Measurements from ENCODE around the gene MYBPC2. TPM values are rescaled to one million over a fixed set of nuclear protein-coding genes. Genes with fewer than 3 reads are reported as not detected.

The MYBPC2 gene
- total and polyA plus RNA-seq, 2 donors (not counting 1 experiment from before 2014, with no cell fraction given) = 1.1 to 1.7 TPM

DNA sequence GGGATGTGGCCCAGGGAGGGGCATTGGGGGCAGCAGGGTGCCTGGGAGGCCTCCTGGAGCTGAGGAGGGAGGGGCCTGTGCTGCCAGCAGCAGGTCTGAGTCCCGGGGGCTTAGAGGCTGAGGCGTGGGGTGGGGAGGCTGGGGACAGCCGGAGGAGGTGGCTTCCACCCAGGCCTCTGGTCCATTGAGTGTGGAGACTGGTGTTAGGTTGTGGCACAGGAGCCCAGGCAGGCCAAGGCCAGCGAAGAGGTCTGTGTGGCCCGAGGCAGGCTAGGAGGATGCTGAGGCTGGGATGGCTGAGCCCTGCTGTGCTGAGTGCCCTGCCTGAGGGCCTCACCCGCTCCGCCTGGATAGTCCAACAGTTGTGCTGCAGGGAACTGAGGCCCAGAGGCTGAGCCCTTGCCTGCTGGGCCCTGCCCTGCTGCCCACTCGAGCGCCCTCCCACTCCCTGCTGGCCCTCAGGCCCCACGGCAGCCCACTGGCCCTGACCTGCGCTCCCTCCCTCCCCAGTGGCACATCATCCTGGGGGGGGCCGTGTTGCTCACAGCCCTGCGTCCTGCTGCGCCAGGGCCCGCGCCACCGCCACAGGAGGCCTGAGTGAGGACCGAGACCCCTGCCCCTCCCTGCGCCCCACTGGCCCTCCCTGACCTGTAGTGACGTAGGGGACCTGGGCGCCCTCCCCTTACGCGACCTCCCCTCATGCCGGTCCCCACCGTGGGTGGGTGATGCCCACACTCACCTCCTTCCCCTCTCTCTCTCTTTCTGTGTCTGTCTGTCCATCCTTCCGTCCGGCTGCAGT is 48.9 kb downstream of the MYBPC2 start:
- Histone ChIP-seq H3K4me3 (ENCODE audit: control extremely low read depth in 1 of 5, extremely low read depth in 1 of 5, insufficient read depth in 1 of 5, low read depth in 2 of 5, low read length in 4 of 5) (no peak overlapping the region), H3K4me1 (ENCODE audit: control insufficient read depth in 2 of 2, insufficient read depth in 2 of 2, low read length in 2 of 2) (peaks cover 14 to 17% of the 10 kb centered on the region in 2 donors), H2AFZ (ENCODE audit: insufficient read depth, low read depth, low read length, poor library complexity, severe bottlenecking) (no peak overlapping the region), H3K9me3 (ENCODE audit: control extremely low read depth in 1 of 3, control insufficient read depth in 2 of 3, insufficient read depth in 1 of 3, low read length in 2 of 3) (no peaks in the 10 kb centered on the region), H3K36me3 (replicated peaks in 1 of 2; ENCODE audit: control extremely low read depth in 1 of 2, control insufficient read depth in 1 of 2, extremely low read depth in 1 of 2, insufficient read depth in 2 of 2, low read length in 1 of 2) (peaks cover 0 to 53% of the 10 kb centered on the region in 2 experiments), H3K79me2 (ENCODE audit: control insufficient read depth, insufficient read depth, low read length) (peaks cover 45% of the 10 kb centered on the region), H3K4me2 (replicated peaks; ENCODE audit: low read depth, low read length, poor library complexity, severe bottlenecking) (no peak overlapping the region), H3K27ac (ENCODE audit: low read length in 2 of 2) (no peak overlapping the region), H3K9ac (ENCODE audit: low read length) (no peak overlapping the region), H3K27me3 (replicated peaks in 1 of 4; ENCODE audit: control extremely low read depth in 1 of 4, control insufficient read depth in 3 of 4, insufficient read depth in 4 of 4, low read length in 3 of 4) (no peaks in the 10 kb centered on the region), H4K20me1 (ENCODE audit: control insufficient read depth, insufficient read depth, low read length, poor library complexity, severe bottlenecking) (peaks cover 55% of the 10 kb centered on the region)
- DNase-seq (no peak), ATAC-seq (ENCODE audit: low read depth) (no peak)
- no peaks in the 10 kb centered on the region for H3K27me3 Mint-ChIP-seq
- intact Hi-C loops (cut with micrococcal nuclease) = no loop called here
- peaks cover 21% of the 10 kb centered on the region for H3K4me1 Mint-ChIP-seq
- no peak overlapping the region for H3K27ac Mint-ChIP-seq
- H3K9me3 Mint-ChIP-seq (ENCODE audit: insufficient read depth) = no peaks in the 10 kb centered on the region
- POLR2A ChIA-PET = no interaction called here
- no peak overlapping the region for H3K4me3 Mint-ChIP-seq
- CTCF ChIA-PET = no interaction called here
- WGBS (ENCODE audit: insufficient coverage) = 96% methylated on average over 21 of the region's 27 CpGs
- TF ChIP-seq EZH2 (IDR thresholded peaks at IDR 0.05; ENCODE audit: borderline replicate concordance, insufficient read depth, low read depth, low read length, poor library complexity, severe bottlenecking) = no peak
- TF ChIP-seq, protein P1, sequence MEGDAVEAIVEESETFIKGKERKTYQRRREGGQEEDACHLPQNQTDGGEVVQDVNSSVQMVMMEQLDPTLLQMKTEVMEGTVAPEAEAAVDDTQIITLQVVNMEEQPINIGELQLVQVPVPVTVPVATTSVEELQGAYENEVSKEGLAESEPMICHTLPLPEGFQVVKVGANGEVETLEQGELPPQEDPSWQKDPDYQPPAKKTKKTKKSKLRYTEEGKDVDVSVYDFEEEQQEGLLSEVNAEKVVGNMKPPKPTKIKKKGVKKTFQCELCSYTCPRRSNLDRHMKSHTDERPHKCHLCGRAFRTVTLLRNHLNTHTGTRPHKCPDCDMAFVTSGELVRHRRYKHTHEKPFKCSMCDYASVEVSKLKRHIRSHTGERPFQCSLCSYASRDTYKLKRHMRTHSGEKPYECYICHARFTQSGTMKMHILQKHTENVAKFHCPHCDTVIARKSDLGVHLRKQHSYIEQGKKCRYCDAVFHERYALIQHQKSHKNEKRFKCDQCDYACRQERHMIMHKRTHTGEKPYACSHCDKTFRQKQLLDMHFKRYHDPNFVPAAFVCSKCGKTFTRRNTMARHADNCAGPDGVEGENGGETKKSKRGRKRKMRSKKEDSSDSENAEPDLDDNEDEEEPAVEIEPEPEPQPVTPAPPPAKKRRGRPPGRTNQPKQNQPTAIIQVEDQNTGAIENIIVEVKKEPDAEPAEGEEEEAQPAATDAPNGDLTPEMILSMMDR (IDR thresholded peaks at IDR 0.05) = no peak

- H3K79me2 ChIP-seq (ENCODE audit: control insufficient read depth, insufficient read depth, low read length) = peaks cover 44% of the 10 kb centered on the region
- 88% methylated on average over 15 of the region's 16 CpGs for WGBS (ENCODE audit: insufficient coverage)
- CTCF ChIA-PET = no interaction called here
- peaks cover 9 to 11% of the 10 kb centered on the region in 2 donors for H3K4me1 ChIP-seq (ENCODE audit: control insufficient read depth in 2 of 2, insufficient read depth in 2 of 2, low read length in 2 of 2)
- H4K20me1 ChIP-seq (ENCODE audit: control insufficient read depth, insufficient read depth, low read length, poor library complexity, severe bottlenecking) = peaks cover 58% of the 10 kb centered on the region
- no peak for TF ChIP-seq EZH2 (IDR thresholded peaks at IDR 0.05; ENCODE audit: borderline replicate concordance, insufficient read depth, low read depth, low read length, poor library complexity, severe bottlenecking)
- TF ChIP-seq, protein P1 (IDR thresholded peaks at IDR 0.05) = no peak
- no peaks in the 10 kb centered on the region for H3K9me3 Mint-ChIP-seq (ENCODE audit: insufficient read depth)
- intact Hi-C loops (cut with micrococcal nuclease) = no loop called here
- H3K36me3 ChIP-seq (replicated peaks in 1 of 2; ENCODE audit: control extremely low read depth in 1 of 2, control insufficient read depth in 1 of 2, extremely low read depth in 1 of 2, insufficient read depth in 2 of 2, low read length in 1 of 2) = peaks cover 0 to 53% of the 10 kb centered on the region in 2 experiments
- no peak overlapping the region for H3K9ac ChIP-seq (ENCODE audit: low read length)
- H3K9me3 ChIP-seq (ENCODE audit: control extremely low read depth in 1 of 3, control insufficient read depth in 2 of 3, insufficient read depth in 1 of 3, low read length in 2 of 3) = peaks cover 0 to 5% (median 0%) of the 10 kb centered on the region in 3 donors
- H3K4me2 ChIP-seq (replicated peaks; ENCODE audit: low read depth, low read length, poor library complexity, severe bottlenecking) = no peak overlapping the region
- H3K4me1 Mint-ChIP-seq = peaks cover 16% of the 10 kb centered on the region
- no peak overlapping the region for H2AFZ ChIP-seq (ENCODE audit: insufficient read depth, low read depth, low read length, poor library complexity, severe bottlenecking)
- no peak overlapping the region for H3K4me3 ChIP-seq (ENCODE audit: control extremely low read depth in 1 of 5, extremely low read depth in 1 of 5, insufficient read depth in 1 of 5, low read depth in 2 of 5, low read length in 4 of 5)
- no peak overlapping the region for H3K4me3 Mint-ChIP-seq
- POLR2A ChIA-PET = no interaction called here
- no peaks in the 10 kb centered on the region for H3K27me3 Mint-ChIP-seq
- no peak for DNase-seq
- no peaks in the 10 kb centered on the region for H3K27me3 ChIP-seq (replicated peaks in 1 of 4; ENCODE audit: control extremely low read depth in 1 of 4, control insufficient read depth in 3 of 4, insufficient read depth in 4 of 4, low read length in 3 of 4)
- H3K27ac Mint-ChIP-seq = no peak overlapping the region
- no peak overlapping the region for H3K27ac ChIP-seq (ENCODE audit: low read length in 2 of 2)
- no peak for ATAC-seq (ENCODE audit: low read depth)
Observed at GRCh38 chr19:50482271-50482855, 49.7 kb downstream of the MYBPC2 start.

Measured in B cell (primary cell).